ENCODE measurements around the gene INCA1.
A peak's percentile ranks its signal among the peaks of the same experiment; 100 is the strongest.

INCA1 gene

DNA sequence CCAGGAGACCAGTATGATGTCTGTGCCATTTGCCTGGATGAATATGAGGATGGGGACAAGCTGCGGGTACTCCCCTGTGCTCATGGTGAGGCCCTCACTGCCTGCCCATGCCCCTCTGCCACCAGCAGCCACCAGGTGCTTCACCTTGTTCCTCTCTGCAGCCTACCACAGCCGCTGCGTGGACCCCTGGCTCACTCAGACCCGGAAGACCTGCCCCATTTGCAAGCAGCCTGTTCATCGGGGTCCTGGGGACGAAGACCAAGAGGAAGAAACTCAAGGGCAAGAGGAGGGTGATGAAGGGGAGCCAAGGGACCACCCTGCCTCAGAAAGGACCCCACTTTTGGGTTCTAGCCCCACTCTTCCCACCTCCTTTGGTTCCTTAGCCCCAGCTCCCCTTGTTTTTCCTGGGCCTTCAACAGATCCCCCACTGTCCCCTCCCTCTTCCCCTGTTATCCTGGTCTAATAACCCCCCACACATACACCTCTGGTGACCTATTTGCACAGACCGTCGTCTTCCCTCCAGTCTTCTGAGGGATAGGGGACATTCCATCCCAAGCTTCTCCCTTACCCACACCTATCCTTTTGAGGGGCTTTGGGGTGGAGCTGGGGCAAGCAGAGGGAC is 52.7 kb downstream of the INCA1 start:
- H3K4me3 ChIP-seq (ENCODE audit: low read depth, low read length): peak overlapping the region; percentile 93
- TF ChIP-seq, protein P1, sequence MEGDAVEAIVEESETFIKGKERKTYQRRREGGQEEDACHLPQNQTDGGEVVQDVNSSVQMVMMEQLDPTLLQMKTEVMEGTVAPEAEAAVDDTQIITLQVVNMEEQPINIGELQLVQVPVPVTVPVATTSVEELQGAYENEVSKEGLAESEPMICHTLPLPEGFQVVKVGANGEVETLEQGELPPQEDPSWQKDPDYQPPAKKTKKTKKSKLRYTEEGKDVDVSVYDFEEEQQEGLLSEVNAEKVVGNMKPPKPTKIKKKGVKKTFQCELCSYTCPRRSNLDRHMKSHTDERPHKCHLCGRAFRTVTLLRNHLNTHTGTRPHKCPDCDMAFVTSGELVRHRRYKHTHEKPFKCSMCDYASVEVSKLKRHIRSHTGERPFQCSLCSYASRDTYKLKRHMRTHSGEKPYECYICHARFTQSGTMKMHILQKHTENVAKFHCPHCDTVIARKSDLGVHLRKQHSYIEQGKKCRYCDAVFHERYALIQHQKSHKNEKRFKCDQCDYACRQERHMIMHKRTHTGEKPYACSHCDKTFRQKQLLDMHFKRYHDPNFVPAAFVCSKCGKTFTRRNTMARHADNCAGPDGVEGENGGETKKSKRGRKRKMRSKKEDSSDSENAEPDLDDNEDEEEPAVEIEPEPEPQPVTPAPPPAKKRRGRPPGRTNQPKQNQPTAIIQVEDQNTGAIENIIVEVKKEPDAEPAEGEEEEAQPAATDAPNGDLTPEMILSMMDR (IDR thresholded peaks at IDR 0.05; ENCODE audit: low read depth, low read length): no peak

GRCh38 chr17:4944163-4944553 is 53.2 kb downstream of the INCA1 start:
- H3K4me3 ChIP-seq (ENCODE audit: low read depth, low read length): no peak overlapping the region
- TF ChIP-seq, protein P1 (IDR thresholded peaks at IDR 0.05; ENCODE audit: low read depth, low read length): no peak

DNA sequence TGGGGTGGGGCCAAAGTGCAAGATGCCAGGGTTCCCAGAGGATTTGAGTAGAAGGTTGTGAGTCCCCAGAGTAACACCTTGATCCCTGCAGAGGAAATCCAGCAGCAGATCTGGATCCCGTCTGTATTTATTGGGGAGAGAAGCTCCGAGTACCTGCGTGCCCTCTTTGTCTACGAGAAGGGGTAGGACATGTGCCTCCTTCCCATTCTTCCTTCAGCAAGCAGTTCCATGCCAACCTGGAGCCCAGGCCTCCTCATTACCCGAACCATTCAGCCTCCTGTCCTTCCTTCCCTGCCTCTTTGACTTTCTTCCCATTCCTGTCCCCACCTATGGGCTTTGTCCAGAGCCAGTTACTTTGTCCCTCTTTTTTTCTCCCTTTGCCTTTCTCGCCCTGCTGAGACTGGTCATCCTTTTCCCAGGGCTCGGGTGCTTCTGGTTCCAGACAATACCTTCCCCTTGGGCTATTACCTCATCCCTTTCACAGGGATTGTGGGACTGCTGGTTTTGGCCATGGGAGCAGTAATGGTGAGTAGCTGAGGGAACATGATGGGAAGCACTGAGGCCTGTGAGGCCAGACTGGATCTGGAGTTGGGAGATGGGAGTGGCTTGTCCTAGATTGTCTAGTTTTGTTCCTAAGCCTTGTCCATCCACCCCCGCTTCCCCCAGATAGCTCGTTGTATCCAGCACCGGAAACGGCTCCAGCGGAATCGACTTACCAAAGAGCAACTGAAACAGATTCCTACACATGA is 54.4 kb downstream of the INCA1 start:
- no peak overlapping the region for H3K4me3 ChIP-seq (ENCODE audit: low read depth, low read length)
- TF ChIP-seq, protein P1 (IDR thresholded peaks at IDR 0.05; ENCODE audit: low read depth, low read length): no peak

- H3K4me3 ChIP-seq (ENCODE audit: low read depth, low read length): peak overlapping the region; percentile 93
- TF ChIP-seq, protein P1 (IDR thresholded peaks at IDR 0.05; ENCODE audit: low read depth, low read length): no peak
Measured at GRCh38 chr17:4941319-4941610, 56.1 kb downstream of the INCA1 start.

DNA sequence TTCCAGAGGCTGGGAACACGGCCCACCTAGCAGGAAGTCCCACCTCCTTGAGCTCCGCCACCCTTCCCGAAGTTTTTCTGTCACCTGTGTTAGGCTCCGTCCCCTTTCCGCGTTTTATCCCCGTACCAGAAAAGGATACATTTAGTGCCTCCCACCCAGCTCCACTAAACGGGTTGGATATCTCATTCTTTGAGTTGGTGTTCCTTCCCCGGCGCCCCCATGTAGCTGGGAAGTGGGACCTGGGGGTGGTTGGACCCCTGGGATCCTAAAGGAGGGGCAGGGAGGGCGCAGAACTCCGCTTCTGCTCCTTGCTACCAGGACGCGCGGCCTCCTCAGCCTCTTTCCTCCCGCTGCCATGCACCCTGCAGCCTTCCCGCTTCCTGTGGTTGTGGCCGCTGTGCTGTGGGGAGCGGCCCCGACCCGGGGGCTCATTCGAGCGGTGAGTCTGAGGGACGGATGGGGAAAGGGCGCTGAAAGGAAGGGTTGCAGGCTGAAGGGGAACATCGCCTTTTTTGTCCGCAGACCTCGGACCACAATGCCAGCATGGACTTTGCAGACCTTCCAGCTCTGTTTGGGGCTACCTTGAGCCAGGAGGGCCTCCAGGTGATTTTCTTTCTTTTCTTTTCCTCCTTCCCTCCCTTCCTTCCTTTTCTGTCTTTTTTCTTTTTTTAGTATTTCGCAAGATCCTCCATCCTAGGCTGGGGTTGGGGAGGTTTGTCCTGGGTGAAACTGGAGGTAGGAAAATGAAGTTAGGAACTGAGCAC is 56.6 kb downstream of the INCA1 start:
- TF ChIP-seq, protein P1 (IDR thresholded peaks at IDR 0.05; ENCODE audit: low read depth, low read length): no peak
- H3K4me3 ChIP-seq (ENCODE audit: low read depth, low read length): peak overlapping the region; percentile 93

DNA sequence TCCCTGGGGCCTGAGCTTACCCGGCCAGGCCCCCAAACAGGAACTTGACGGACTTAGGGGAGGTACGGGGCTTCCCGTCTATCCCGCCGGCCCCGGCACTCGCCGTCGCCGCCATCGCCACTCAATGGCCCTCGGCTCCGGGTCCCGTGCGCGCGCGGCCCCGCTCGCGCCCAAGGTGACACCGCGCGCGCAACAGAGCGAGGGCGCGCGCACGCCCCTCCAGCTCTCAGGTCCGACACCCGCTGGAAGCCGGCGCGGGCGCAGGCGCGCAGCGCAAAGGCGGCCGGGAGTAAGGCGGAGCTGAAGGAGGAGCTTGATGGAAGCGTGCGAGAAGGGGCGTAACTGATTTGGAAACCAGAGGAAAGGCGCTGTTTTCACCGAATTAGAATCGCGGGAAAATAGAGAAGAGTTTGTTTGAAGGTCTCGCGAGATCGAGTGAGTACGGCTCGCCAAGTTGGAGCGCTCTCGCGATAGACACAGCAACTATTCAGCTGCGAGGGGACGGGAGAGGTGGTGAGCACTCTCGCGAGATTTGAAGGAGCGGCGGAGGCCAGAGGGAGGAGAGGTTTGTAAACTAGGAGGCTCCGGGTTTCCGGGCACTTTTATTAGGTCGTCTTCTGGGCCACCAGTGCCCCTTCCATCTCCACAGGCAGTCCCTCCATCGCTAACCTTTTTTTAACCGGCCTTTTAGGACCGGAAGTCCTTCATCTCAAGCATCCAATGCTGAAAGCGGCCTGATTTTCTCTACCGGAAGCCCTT is 57.3 kb downstream of the INCA1 start, which contains the start of the genes RNF167 and SLC25A11:
TSS of gene RNF167 (plus strand) at position 473 of the 759 bp plus-strand sequence. CDS start 642 bp downstream, outside the sequence.
TSS of gene SLC25A11 (minus strand) at position 251 of the 759 bp plus-strand sequence. CDS start at position 115, 136 bp downstream.
- TF ChIP-seq, protein P1 (IDR thresholded peaks at IDR 0.05; ENCODE audit: low read depth, low read length): no peak

More for the DNA sequence above, 57.3 kb downstream of the INCA1 start, which contains the start of the genes RNF167 and SLC25A11:
- peak within 1 kb of the TSS; percentile 93 for H3K4me3 ChIP-seq (ENCODE audit: low read depth, low read length)

Measured in WI38 (cell line).